Thyroid gland (tissue), 4 donors: ENCODE measurements around the gene SYT4. TPM values are rescaled to one million over a fixed set of nuclear protein-coding genes. Genes with fewer than 3 reads are reported as not detected.

Source experiments
- DNase-seq, 2 donors: peaks; one replicate each; pipeline ENCODE4 v3.0.0-alpha.2; 2019
- H3K27ac ChIP-seq, 3 donors: fragments of 200-600 bp; sonication (generic); 1 replicate in 2 of 3; 2 replicates in 1 of 3; pipeline ENCODE4 v1.5.1; 2016 to 2019; ENCODE audit warnings: mild to moderate bottlenecking in 1 of 3, moderate library complexity in 1 of 3
- H3K27me3 ChIP-seq: fragments of 200-600 bp; sonication (generic); one replicate; pipeline ENCODE4 v1.5.1; 2019
- H3K36me3 ChIP-seq, 2 donors: fragments of 200-600 bp; sonication (generic); one replicate each; pipeline ENCODE4 v1.5.1; 2016 to 2019
- H3K4me1 ChIP-seq, 2 donors: fragments of 200-600 bp; sonication (generic); one replicate each; pipeline ENCODE4 v1.5.1; 2017 to 2019
- H3K4me3 ChIP-seq, 3 donors: fragments of 200-600 bp; sonication (generic); replicated peaks in 1 of 3; 1 replicate in 2 of 3; 2 replicates in 1 of 3; pipeline ENCODE4 v1.5.1; 2016; ENCODE audit warnings: mild to moderate bottlenecking in 1 of 3
- H3K9me3 ChIP-seq: fragments of 200-600 bp; sonication (generic); one replicate; pipeline ENCODE4 v1.5.1; 2017
- POLR2A ChIP-seq, 2 donors: fragments of 450-650 bp; IDR thresholded peaks; one replicate each; pipeline ENCODE4 v1.6.1; 2017; ENCODE audit warnings: antibody characterized with exemption in 2 of 2, mild to moderate bottlenecking in 2 of 2, moderate library complexity in 1 of 2
- WGBS, 2 donors: methylation state at CpG; one replicate each; pipeline ENCODE4 v1.1.5; 2017; 5-methylcytosine and 5-hydroxymethylcytosine counted together
- intact Hi-C: fragments of 100-400 bp; cut with DNase I; formaldehyde crosslinking; loops from one replicate; pipeline ENCODE4 v1.15.1; 2023
- total RNA-seq, 4 donors: library from RNA; depleted of rRNA; stranded (reverse); fragments of >200 nt; gene quantifications; one replicate each; pipeline ENCODE4 v1.2.3, GENCODE V29; 2016
- TF ChIP-seq, protein P1 (sequence below), 6 experiments: fragments of 200-600 bp in 3 of 6; fragments of 450-650 bp in 3 of 6; sonication (generic) in 3 of 6; IDR thresholded peaks; one replicate each; pipeline ENCODE4 v1.5.1; 2016 to 2019; ENCODE audit warnings: antibody characterized with exemption in 6 of 6, mild to moderate bottlenecking in 2 of 6, inconsistent platforms in 1 of 6, moderate library complexity in 1 of 6

Gene SYT4, protein sequence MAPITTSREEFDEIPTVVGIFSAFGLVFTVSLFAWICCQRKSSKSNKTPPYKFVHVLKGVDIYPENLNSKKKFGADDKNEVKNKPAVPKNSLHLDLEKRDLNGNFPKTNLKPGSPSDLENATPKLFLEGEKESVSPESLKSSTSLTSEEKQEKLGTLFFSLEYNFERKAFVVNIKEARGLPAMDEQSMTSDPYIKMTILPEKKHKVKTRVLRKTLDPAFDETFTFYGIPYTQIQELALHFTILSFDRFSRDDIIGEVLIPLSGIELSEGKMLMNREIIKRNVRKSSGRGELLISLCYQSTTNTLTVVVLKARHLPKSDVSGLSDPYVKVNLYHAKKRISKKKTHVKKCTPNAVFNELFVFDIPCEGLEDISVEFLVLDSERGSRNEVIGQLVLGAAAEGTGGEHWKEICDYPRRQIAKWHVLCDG
- 1 to 10 TPM in 1 of 4 donors, under 1 TPM in 1, not detected in 2; 0.38 to 3.0 TPM for total RNA-seq

DNA sequence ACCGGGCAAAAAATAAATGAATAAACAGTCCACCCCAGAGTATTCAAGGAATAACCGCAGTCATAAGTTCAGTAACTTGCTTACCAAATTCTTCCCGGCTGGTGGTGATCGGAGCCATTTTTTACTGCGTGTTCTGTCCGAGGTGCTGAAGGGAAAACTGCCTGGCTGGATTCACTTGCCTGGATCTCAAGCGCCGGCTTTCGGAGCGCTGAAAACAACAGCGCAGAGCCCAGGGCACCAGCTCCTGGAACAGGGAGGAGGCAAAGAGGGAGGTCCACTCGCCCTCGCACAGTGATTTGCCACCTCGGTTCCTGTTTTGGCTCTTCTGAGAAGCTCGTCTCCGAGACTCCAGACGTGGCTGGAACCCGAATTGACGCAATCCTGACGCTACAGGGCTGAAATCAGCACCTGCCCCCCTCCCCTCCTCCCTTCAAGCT, at the start of gene SYT4:
TSS of gene SYT4 (minus strand) at position 327 of the 437 bp plus-strand sequence. CDS start at position 118, 209 bp downstream.
- no peak within 1 kb of the TSS for H3K4me3 ChIP-seq
- H3K27ac ChIP-seq = no peak within 1 kb of the TSS
- intact Hi-C loops = no loop called here
- peak; percentile 45 to 68 for DNase-seq
- no peaks in the 10 kb centered on the region for H3K9me3 ChIP-seq
- 2 to 4% methylated on average over 20 of the region's 20 CpGs for WGBS, 2 donors
- no peaks in the 10 kb centered on the region for H3K36me3 ChIP-seq
- TF ChIP-seq, protein P1, sequence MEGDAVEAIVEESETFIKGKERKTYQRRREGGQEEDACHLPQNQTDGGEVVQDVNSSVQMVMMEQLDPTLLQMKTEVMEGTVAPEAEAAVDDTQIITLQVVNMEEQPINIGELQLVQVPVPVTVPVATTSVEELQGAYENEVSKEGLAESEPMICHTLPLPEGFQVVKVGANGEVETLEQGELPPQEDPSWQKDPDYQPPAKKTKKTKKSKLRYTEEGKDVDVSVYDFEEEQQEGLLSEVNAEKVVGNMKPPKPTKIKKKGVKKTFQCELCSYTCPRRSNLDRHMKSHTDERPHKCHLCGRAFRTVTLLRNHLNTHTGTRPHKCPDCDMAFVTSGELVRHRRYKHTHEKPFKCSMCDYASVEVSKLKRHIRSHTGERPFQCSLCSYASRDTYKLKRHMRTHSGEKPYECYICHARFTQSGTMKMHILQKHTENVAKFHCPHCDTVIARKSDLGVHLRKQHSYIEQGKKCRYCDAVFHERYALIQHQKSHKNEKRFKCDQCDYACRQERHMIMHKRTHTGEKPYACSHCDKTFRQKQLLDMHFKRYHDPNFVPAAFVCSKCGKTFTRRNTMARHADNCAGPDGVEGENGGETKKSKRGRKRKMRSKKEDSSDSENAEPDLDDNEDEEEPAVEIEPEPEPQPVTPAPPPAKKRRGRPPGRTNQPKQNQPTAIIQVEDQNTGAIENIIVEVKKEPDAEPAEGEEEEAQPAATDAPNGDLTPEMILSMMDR (IDR thresholded peaks at IDR 0.05) = no peak
- no peak for TF ChIP-seq POLR2A (IDR thresholded peaks at IDR 0.05)
- no peaks in the 10 kb centered on the region for H3K27me3 ChIP-seq
- no peaks in the 10 kb centered on the region for H3K4me1 ChIP-seq

DNA sequence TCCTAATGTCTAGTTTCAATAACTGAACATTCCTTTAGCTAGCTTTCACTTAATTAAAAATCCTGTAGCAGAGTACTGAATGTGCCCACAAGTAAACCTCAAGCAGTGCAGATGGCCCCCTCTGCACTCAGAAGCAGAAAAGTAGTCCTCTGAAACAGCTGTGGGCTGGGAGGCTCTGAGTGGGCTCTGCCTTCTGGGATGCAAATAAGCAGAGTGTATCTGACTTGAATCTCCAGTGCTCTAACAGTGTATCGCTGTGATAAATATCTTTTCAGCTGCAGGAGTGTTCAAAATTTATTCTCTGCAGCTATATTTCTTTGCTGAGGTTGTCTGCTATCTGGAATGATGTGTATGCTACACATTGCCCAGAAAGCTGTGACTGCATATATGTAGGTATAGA, 44.8 kb upstream of the SYT4 start:
- TF ChIP-seq POLR2A (IDR thresholded peaks at IDR 0.05) = no peak
- TF ChIP-seq, protein P1 (IDR thresholded peaks at IDR 0.05) = no peak
- no peaks in the 10 kb centered on the region for H3K36me3 ChIP-seq
- H3K9me3 ChIP-seq = no peaks in the 10 kb centered on the region
- no peak overlapping the region for H3K27ac ChIP-seq
- H3K4me3 ChIP-seq = no peak overlapping the region
- 95 to 100% methylated on average over 1 of the region's 1 CpG for whole genome bisulfite sequencing, 2 donors
- no peaks in the 10 kb centered on the region for H3K4me1 ChIP-seq
- no peaks in the 10 kb centered on the region for H3K27me3 ChIP-seq
- DNase-seq = no peak
- intact Hi-C loops = no loop called here

DNA sequence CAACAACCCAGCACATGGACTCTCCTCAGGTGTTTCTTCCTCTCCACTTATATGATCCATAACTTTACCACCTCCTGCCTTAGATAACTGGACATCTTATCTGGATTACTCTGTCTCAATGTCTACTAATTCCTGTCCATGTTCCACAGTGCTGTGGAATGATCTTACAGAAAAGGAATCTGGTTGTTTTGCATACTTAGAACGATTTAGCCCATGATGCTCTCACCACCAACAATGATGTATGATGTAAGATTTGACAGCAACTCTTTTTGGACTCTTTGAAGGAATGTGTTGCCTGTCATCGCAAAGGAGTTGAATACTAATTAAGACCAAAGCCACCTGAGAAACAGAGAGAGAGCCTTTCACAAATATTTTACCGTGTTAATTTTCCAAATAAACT, 37.7 kb upstream of the SYT4 start:
- H3K27ac ChIP-seq = no peak overlapping the region

DNA sequence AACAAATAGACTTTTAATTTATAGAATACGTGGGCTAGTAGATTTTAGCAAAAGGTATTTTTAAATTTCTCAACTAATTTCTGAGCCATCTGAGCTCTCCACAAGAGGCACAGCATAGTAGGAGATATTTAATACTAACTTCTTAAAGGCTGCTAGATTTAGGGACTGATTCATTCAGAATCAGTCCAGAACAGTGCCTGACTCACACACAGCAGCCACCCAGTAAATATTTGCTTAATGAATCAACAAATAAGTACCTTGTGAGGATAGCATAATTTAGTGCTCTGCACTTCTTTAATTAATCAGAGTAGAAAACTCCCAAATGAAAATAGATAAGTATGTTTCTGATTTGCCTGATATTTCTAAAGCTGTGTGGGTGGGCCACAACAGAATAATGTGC, 35.6 kb upstream of the SYT4 start:
- intact Hi-C loops = no loop called here
- Histone ChIP-seq H3K4me1 (no peaks in the 10 kb centered on the region), H3K9me3 (no peaks in the 10 kb centered on the region), H3K4me3 (no peak overlapping the region), H3K36me3 (no peaks in the 10 kb centered on the region), H3K27ac (no peak overlapping the region), H3K27me3 (no peaks in the 10 kb centered on the region)
- 82 to 86% methylated on average over 1 of the region's 1 CpG for WGBS, 2 donors
- DNase-seq = no peak
- TF ChIP-seq, protein P1 (IDR thresholded peaks at IDR 0.05) = no peak
- TF ChIP-seq POLR2A (IDR thresholded peaks at IDR 0.05) = no peak

More for the DNA sequence above, 37.7 kb upstream of the SYT4 start:
- H3K4me1 ChIP-seq = no peaks in the 10 kb centered on the region
- no peaks in the 10 kb centered on the region for H3K27me3 ChIP-seq
- no peak for DNase-seq
- H3K4me3 ChIP-seq = no peak overlapping the region
- H3K9me3 ChIP-seq = no peaks in the 10 kb centered on the region
- intact Hi-C loops = no loop called here
- no peak for TF ChIP-seq POLR2A (IDR thresholded peaks at IDR 0.05)
- TF ChIP-seq, protein P1 (IDR thresholded peaks at IDR 0.05) = no peak
- 79 to 81% methylated on average over 3 of the region's 3 CpGs for WGBS, 2 donors
- H3K36me3 ChIP-seq = no peaks in the 10 kb centered on the region

DNA sequence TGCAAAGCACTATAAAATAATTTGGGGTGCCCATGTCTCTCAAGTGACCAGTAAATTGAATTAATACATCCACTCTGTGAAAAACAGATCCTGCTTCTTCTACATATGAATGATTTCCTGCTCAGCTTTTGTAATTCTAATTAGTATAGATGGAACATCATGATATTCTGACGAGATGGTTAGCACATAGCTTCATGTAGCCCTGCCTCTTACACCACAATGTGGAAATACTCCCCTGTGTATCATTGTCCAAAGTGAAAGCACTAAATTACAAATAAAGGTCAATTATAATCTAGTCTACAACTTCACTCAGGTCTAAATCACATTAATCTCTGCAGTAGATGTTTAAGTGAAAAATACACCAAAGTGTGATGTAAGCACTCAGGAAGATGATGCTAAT, 32.9 kb upstream of the SYT4 start:
- no peaks in the 10 kb centered on the region for H3K9me3 ChIP-seq
- no peak overlapping the region for H3K27ac ChIP-seq
- no peaks in the 10 kb centered on the region for H3K27me3 ChIP-seq
- WGBS, 2 donors = 59 to 78% methylated on average over 1 of the region's 1 CpG
- TF ChIP-seq POLR2A (IDR thresholded peaks at IDR 0.05) = no peak
- TF ChIP-seq, protein P1 (IDR thresholded peaks at IDR 0.05) = no peak
- intact Hi-C loops = no loop called here
- no peaks in the 10 kb centered on the region for H3K4me1 ChIP-seq
- no peak overlapping the region for H3K4me3 ChIP-seq
- H3K36me3 ChIP-seq = no peaks in the 10 kb centered on the region
- DNase-seq = no peak
